K562 (cell line): ENCODE data around the gene KIFC3.
A peak's percentile ranks its signal among the peaks of the same experiment; 100 is the strongest.

Experiments used
- FIP1L1 ChIP-seq: fragments of 200-400 bp; formaldehyde crosslinking; IDR thresholded peaks from 2 replicates; pipeline ENCODE4 v1.6.1; 2018; ENCODE audit warnings: mild to moderate bottlenecking, low read depth, low read length; ENCODE audit not compliant: poor library complexity, severe bottlenecking
- JUN ChIP-seq, 2 experiments: sonication (generic) in 1 of 2; formaldehyde crosslinking in 1 of 2; IDR thresholded peaks; 2 replicates each; pipeline versions ENCODE4 v1.6.1 to v1.8.0; 2012 to 2022; ENCODE audit warnings: borderline replicate concordance in 2 of 2, mild to moderate bottlenecking in 2 of 2, improper control_type of control experiment in 1 of 2, low read depth in 1 of 2, low read length in 1 of 2, missing genetic modification reagents in 1 of 2
- NFRKB ChIP-seq: fragments of 450-650 bp; IDR thresholded peaks from 2 replicates; pipeline ENCODE4 v1.6.1; 2016; ENCODE audit warnings: low read depth
- NUFIP1 ChIP-seq: fragments of 450-650 bp; IDR thresholded peaks from 2 replicates; pipeline ENCODE4 v1.6.1; 2018; ENCODE audit not compliant: partially characterized antibody
- POLR2A ChIP-seq: fragments of 450-650 bp; conservative IDR thresholded peaks from 2 replicates; pipeline ENCODE4 v1.6.1; 2016
- POLR2AphosphoS5 ChIP-seq: IDR thresholded peaks from 2 replicates; pipeline ENCODE4 v1.6.1; 2011; ENCODE audit warnings: mild to moderate bottlenecking, low read depth, low read length, moderate library complexity; ENCODE audit not compliant: control insufficient read depth, insufficient read depth
- RCOR1 ChIP-seq, 2 experiments: IDR thresholded peaks; 2 replicates each; pipeline ENCODE4 v1.6.1; 2012; ENCODE audit warnings: low read depth in 2 of 2, low read length in 2 of 2, borderline replicate concordance in 1 of 2, improper control_type of control experiment in 1 of 2
- SIRT6 ChIP-seq: IDR thresholded peaks from one replicate; pipeline ENCODE4 v1.6.1; 2012; ENCODE audit warnings: low read depth, mild to moderate bottlenecking, control low read depth, inconsistent platforms, low read length, moderate library complexity
- SMC3 ChIP-seq: conservative IDR thresholded peaks from 2 replicates; pipeline ENCODE4 v1.6.1; 2011; ENCODE audit warnings: low read depth, low read length, improper control_type of control experiment; ENCODE audit not compliant: insufficient read depth
- TCF7 ChIP-seq: sonication (generic); IDR thresholded peaks from 2 replicates; pipeline ENCODE4 v1.6.1; 2016; ENCODE audit warnings: antibody characterized with exemption, borderline replicate concordance
- ZNF274 ChIP-seq: IDR thresholded peaks from 2 replicates; pipeline ENCODE4 v1.6.1; 2011; ENCODE audit warnings: low read depth, mild to moderate bottlenecking, low read length, moderate library complexity, borderline replicate concordance
- TF ChIP-seq, protein P1 (sequence below): sonication (generic); formaldehyde crosslinking; IDR thresholded peaks from 2 replicates; pipeline ENCODE4 v1.8.0; 2023; ENCODE audit warnings: missing genetic modification reagents, mild to moderate bottlenecking, borderline replicate concordance
- TF ChIP-seq, protein P2 (sequence below), 2 experiments: fragments of 450-650 bp; formaldehyde crosslinking in 1 of 2; IDR thresholded peaks; 2 replicates each; pipeline versions ENCODE4 v1.4.0 to v1.6.1; 2014 to 2020; ENCODE audit warnings: mild to moderate bottlenecking in 2 of 2, borderline replicate concordance in 1 of 2, low read depth in 1 of 2
- TF ChIP-seq, protein P3 (sequence below), 3 experiments: IDR thresholded peaks in 2 of 3; conservative IDR thresholded peaks in 1 of 3; 2 replicates each; pipeline ENCODE4 v1.5.1; 2011 to 2012; ENCODE audit warnings: low read length in 3 of 3, mild to moderate bottlenecking in 3 of 3, control low read depth in 2 of 3, improper control_type of control experiment in 1 of 3, inconsistent platforms in 1 of 3, low read depth in 1 of 3, mixed read lengths in 1 of 3, moderate library complexity in 1 of 3; ENCODE audit not compliant: insufficient read depth in 2 of 3

DNA sequence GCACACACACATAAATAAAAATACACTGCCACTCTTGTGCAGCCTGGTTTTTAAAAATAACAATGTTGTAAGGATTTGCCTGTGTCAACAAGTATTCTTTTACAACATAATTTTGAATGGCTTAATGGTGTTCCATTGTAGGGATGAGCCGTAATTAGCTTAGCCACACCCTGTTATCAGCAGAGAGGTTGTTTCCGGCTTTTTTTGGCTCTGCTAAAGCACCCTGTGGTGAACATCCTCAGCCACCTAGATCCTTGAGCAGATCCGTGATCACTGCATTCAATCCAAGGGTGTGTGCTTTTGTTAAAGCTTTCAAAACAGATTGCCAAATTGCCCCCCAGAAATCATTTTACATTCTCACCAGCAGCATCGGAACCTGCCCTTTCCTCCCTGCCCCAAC, 59.7 kb downstream of the KIFC3 start:
- TF ChIP-seq SMC3 = no peak
- TF ChIP-seq RCOR1 (IDR thresholded peaks at IDR 0.05; ENCODE audit: borderline replicate concordance in 1 of 2, low read depth in 2 of 2, low read length in 2 of 2) = 0 out of 4 replicates have a peak, but pooled peaks of 1 of the 2 experiments have one; percentile 19
- TF ChIP-seq POLR2AphosphoS5 = no peak
- TF ChIP-seq, protein P1, sequence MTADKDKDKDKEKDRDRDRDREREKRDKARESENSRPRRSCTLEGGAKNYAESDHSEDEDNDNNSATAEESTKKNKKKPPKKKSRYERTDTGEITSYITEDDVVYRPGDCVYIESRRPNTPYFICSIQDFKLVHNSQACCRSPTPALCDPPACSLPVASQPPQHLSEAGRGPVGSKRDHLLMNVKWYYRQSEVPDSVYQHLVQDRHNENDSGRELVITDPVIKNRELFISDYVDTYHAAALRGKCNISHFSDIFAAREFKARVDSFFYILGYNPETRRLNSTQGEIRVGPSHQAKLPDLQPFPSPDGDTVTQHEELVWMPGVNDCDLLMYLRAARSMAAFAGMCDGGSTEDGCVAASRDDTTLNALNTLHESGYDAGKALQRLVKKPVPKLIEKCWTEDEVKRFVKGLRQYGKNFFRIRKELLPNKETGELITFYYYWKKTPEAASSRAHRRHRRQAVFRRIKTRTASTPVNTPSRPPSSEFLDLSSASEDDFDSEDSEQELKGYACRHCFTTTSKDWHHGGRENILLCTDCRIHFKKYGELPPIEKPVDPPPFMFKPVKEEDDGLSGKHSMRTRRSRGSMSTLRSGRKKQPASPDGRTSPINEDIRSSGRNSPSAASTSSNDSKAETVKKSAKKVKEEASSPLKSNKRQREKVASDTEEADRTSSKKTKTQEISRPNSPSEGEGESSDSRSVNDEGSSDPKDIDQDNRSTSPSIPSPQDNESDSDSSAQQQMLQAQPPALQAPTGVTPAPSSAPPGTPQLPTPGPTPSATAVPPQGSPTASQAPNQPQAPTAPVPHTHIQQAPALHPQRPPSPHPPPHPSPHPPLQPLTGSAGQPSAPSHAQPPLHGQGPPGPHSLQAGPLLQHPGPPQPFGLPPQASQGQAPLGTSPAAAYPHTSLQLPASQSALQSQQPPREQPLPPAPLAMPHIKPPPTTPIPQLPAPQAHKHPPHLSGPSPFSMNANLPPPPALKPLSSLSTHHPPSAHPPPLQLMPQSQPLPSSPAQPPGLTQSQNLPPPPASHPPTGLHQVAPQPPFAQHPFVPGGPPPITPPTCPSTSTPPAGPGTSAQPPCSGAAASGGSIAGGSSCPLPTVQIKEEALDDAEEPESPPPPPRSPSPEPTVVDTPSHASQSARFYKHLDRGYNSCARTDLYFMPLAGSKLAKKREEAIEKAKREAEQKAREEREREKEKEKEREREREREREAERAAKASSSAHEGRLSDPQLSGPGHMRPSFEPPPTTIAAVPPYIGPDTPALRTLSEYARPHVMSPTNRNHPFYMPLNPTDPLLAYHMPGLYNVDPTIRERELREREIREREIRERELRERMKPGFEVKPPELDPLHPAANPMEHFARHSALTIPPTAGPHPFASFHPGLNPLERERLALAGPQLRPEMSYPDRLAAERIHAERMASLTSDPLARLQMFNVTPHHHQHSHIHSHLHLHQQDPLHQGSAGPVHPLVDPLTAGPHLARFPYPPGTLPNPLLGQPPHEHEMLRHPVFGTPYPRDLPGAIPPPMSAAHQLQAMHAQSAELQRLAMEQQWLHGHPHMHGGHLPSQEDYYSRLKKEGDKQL (CRISPR knock-in tag) = no peak
- TF ChIP-seq SIRT6 = no peak
- no peak for TF ChIP-seq NFRKB
- no peak for TF ChIP-seq JUN (IDR thresholded peaks at IDR 0.05; ENCODE audit: borderline replicate concordance, low read depth, low read length)
- no peak for TF ChIP-seq JUN (CRISPR knock-in tag; IDR thresholded peaks at IDR 0.05; ENCODE audit: borderline replicate concordance)
- TF ChIP-seq TCF7 = no peak
- TF ChIP-seq NUFIP1 = no peak
- TF ChIP-seq, protein P2, sequence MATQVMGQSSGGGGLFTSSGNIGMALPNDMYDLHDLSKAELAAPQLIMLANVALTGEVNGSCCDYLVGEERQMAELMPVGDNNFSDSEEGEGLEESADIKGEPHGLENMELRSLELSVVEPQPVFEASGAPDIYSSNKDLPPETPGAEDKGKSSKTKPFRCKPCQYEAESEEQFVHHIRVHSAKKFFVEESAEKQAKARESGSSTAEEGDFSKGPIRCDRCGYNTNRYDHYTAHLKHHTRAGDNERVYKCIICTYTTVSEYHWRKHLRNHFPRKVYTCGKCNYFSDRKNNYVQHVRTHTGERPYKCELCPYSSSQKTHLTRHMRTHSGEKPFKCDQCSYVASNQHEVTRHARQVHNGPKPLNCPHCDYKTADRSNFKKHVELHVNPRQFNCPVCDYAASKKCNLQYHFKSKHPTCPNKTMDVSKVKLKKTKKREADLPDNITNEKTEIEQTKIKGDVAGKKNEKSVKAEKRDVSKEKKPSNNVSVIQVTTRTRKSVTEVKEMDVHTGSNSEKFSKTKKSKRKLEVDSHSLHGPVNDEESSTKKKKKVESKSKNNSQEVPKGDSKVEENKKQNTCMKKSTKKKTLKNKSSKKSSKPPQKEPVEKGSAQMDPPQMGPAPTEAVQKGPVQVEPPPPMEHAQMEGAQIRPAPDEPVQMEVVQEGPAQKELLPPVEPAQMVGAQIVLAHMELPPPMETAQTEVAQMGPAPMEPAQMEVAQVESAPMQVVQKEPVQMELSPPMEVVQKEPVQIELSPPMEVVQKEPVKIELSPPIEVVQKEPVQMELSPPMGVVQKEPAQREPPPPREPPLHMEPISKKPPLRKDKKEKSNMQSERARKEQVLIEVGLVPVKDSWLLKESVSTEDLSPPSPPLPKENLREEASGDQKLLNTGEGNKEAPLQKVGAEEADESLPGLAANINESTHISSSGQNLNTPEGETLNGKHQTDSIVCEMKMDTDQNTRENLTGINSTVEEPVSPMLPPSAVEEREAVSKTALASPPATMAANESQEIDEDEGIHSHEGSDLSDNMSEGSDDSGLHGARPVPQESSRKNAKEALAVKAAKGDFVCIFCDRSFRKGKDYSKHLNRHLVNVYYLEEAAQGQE (IDR thresholded peaks at IDR 0.05; ENCODE audit: borderline replicate concordance) = no peak
- TF ChIP-seq, protein P2 (CRISPR knock-in tag; IDR thresholded peaks at IDR 0.05; ENCODE audit: low read depth) = no peak
- TF ChIP-seq, protein P3, sequence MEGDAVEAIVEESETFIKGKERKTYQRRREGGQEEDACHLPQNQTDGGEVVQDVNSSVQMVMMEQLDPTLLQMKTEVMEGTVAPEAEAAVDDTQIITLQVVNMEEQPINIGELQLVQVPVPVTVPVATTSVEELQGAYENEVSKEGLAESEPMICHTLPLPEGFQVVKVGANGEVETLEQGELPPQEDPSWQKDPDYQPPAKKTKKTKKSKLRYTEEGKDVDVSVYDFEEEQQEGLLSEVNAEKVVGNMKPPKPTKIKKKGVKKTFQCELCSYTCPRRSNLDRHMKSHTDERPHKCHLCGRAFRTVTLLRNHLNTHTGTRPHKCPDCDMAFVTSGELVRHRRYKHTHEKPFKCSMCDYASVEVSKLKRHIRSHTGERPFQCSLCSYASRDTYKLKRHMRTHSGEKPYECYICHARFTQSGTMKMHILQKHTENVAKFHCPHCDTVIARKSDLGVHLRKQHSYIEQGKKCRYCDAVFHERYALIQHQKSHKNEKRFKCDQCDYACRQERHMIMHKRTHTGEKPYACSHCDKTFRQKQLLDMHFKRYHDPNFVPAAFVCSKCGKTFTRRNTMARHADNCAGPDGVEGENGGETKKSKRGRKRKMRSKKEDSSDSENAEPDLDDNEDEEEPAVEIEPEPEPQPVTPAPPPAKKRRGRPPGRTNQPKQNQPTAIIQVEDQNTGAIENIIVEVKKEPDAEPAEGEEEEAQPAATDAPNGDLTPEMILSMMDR (IDR thresholded peaks at IDR 0.05 in 2 of 3, conservative IDR thresholded peaks at IDR 0.05 in 1 of 3; ENCODE audit: insufficient read depth in 2 of 3, low read depth in 1 of 3, low read length in 3 of 3) = no peak
- no peak for TF ChIP-seq POLR2A
- TF ChIP-seq ZNF274 = no peak
- TF ChIP-seq FIP1L1 = no peak
